SK-N-MC (cell line): ENCODE results near the gene PDLIM3.
"Not testable (repeated sequence)": the region's sequence is repeated elsewhere in the genome, so short reads cannot be mapped to it uniquely, and the experiment has no call there.

Source experiments
- DNase-seq: peaks from one replicate; pipeline ENCODE4 v3.0.0-alpha.2; 2011; ENCODE audit warnings: low read depth, low spot score
- H3K27ac ChIP-seq: fragments of 200-600 bp; sonication (generic); 2 replicates; pipeline ENCODE4 v1.5.1; 2016; ENCODE audit warnings: mixed run types
- H3K36me3 ChIP-seq: fragments of 200-600 bp; sonication (generic); 2 replicates; pipeline ENCODE4 v1.6.1; 2017; ENCODE audit warnings: antibody characterized with exemption, low read length, mixed read lengths; ENCODE audit not compliant: insufficient read depth
- H3K4me3 ChIP-seq: fragments of 200-600 bp; sonication (generic); 2 replicates; pipeline ENCODE4 v1.5.1; 2016
- H3K9ac ChIP-seq: fragments of 200-600 bp; sonication (generic); 2 replicates; pipeline ENCODE4 v1.8.0; 2017; ENCODE audit warnings: mixed run types, mixed read lengths; ENCODE audit not compliant: insufficient read length
- H3K9me3 ChIP-seq: fragments of 200-600 bp; sonication (generic); 2 replicates; pipeline ENCODE4 v1.6.1; 2017; ENCODE audit warnings: low read depth, mild to moderate bottlenecking, antibody characterized with exemption, low read length, moderate library complexity, mixed read lengths
- EZH2 ChIP-seq: fragments of 200-600 bp; sonication (generic); IDR thresholded peaks from one replicate; pipeline ENCODE4 v1.6.1; 2017; ENCODE audit warnings: antibody characterized with exemption
- FOXP2 ChIP-seq: optimal IDR thresholded peaks from 2 replicates; pipeline ENCODE3; 2011; ENCODE audit warnings: mild to moderate bottlenecking, moderate library complexity; ENCODE audit not compliant: insufficient read depth; ENCODE audit errors: extremely low read length, control extremely low read depth
- POLR2AphosphoS5 ChIP-seq: IDR thresholded peaks from 2 replicates; pipeline ENCODE4 v1.6.1; 2012; ENCODE audit warnings: mild to moderate bottlenecking, low read depth, low read length, borderline replicate concordance

Gene PDLIM3

GRCh38 chr4:185532795-185533324 lies 2.4 kb downstream of the PDLIM3 start:
- H3K27ac ChIP-seq: no peak overlapping the region
- DNase-seq: no peak
- no peak overlapping the region for H3K9ac ChIP-seq
- H3K36me3 ChIP-seq: no peaks in the 10 kb centered on the region
- TF ChIP-seq FOXP2 (no peak), EZH2 (no peak), POLR2AphosphoS5 (no peak)
- no peak overlapping the region for H3K4me3 ChIP-seq
- no peaks in the 10 kb centered on the region for H3K9me3 ChIP-seq

GRCh38 chr4:185532293-185532692 lies 3.0 kb downstream of the PDLIM3 start:
- H3K36me3 ChIP-seq: no peaks in the 10 kb centered on the region

GRCh38 chr4:185531654-185532053 lies 3.7 kb downstream of the PDLIM3 start:
- H3K9me3 ChIP-seq, H3K27ac ChIP-seq, H3K9ac ChIP-seq, H3K36me3 ChIP-seq, H3K4me3 ChIP-seq, DNase-seq: not testable (repeated sequence)

More at GRCh38 chr4:185532293-185532692, 3.0 kb downstream of the PDLIM3 start:
- Histone ChIP-seq H3K4me3 (no peak overlapping the region), H3K27ac (no peak overlapping the region), H3K9me3 (no peaks in the 10 kb centered on the region), H3K9ac (no peak overlapping the region)
- no peak for DNase-seq
- TF ChIP-seq POLR2AphosphoS5 (no peak), EZH2 (no peak), FOXP2 (no peak)

- DNase-seq: no peak
- Histone ChIP-seq H3K27ac (no peak overlapping the region), H3K4me3 (no peak overlapping the region), H3K9me3 (no peaks in the 10 kb centered on the region), H3K9ac (no peak overlapping the region), H3K36me3 (no peaks in the 10 kb centered on the region)
- TF ChIP-seq FOXP2 (no peak), EZH2 (no peak), POLR2AphosphoS5 (no peak)
Measured at GRCh38 chr4:185529413-185529812, 5.9 kb downstream of the PDLIM3 start.

GRCh38 chr4:185524888-185525863 lies 10.1 kb downstream of the PDLIM3 start:
- Histone ChIP-seq H3K9ac (no peak overlapping the region), H3K9me3 (no peaks in the 10 kb centered on the region), H3K27ac (no peak overlapping the region), H3K36me3 (no peaks in the 10 kb centered on the region), H3K4me3 (no peak overlapping the region)
- DNase-seq: no peak
- TF ChIP-seq POLR2AphosphoS5 (no peak), EZH2 (no peak), FOXP2 (no peak)

GRCh38 chr4:185523862-185524261 lies 11.4 kb downstream of the PDLIM3 start:
- Histone ChIP-seq H3K27ac (no peak overlapping the region), H3K36me3 (no peaks in the 10 kb centered on the region), H3K9me3 (no peaks in the 10 kb centered on the region), H3K9ac (no peak overlapping the region), H3K4me3 (no peak overlapping the region)
- DNase-seq: no peak
- TF ChIP-seq FOXP2 (no peak), POLR2AphosphoS5 (no peak), EZH2 (no peak)

- TF ChIP-seq FOXP2: no peak
- TF ChIP-seq EZH2: no peak
- TF ChIP-seq POLR2AphosphoS5: no peak
- Histone ChIP-seq H3K36me3 (no peaks in the 10 kb centered on the region), H3K27ac (no peak overlapping the region), H3K9me3 (no peaks in the 10 kb centered on the region), H3K9ac (no peak overlapping the region), H3K4me3 (no peak overlapping the region)
- DNase-seq: no peak
Measured at GRCh38 chr4:185522451-185522850, 12.9 kb downstream of the PDLIM3 start.

GRCh38 chr4:185520119-185520518 lies 15.2 kb downstream of the PDLIM3 start:
- no peak overlapping the region for H3K27ac ChIP-seq
- H3K9ac ChIP-seq: no peak overlapping the region
- DNase-seq: no peak

GRCh38 chr4:185518494-185518893 lies 16.8 kb downstream of the PDLIM3 start:
- no peak overlapping the region for H3K9ac ChIP-seq
- H3K9me3 ChIP-seq: no peaks in the 10 kb centered on the region
- H3K27ac ChIP-seq: no peak overlapping the region
- no peak for TF ChIP-seq EZH2
- no peak for TF ChIP-seq FOXP2
- TF ChIP-seq POLR2AphosphoS5: no peak
- DNase-seq: no peak
- no peaks in the 10 kb centered on the region for H3K36me3 ChIP-seq
- no peak overlapping the region for H3K4me3 ChIP-seq

More at GRCh38 chr4:185520119-185520518, 15.2 kb downstream of the PDLIM3 start:
- TF ChIP-seq FOXP2: no peak
- TF ChIP-seq EZH2: no peak
- no peak for TF ChIP-seq POLR2AphosphoS5
- H3K4me3 ChIP-seq: no peak overlapping the region
- H3K36me3 ChIP-seq: no peaks in the 10 kb centered on the region
- H3K9me3 ChIP-seq: no peaks in the 10 kb centered on the region
